SK-N-SH treated with all-trans-retinoic acid at 6 μM for 48 hours (cell line): ENCODE results near the gene ZNF280C.

Experiments used
- ATAC-seq: fragments of 200-7000 bp; cut with Tn5 transposase; 3 replicates; pipeline ENCODE4 v1.9.1; 2020; ENCODE audit warnings: mild to moderate bottlenecking, moderate library complexity
- ARNTL ChIP-seq: fragments of 450-650 bp; formaldehyde crosslinking; IDR thresholded peaks from 2 replicates; pipeline ENCODE4 v1.5.0; 2020; ENCODE audit warnings: low read depth, mild to moderate bottlenecking, moderate library complexity, borderline replicate concordance
- BACH2 ChIP-seq: fragments of 250-450 bp; sonication (Bioruptor Pico); IDR thresholded peaks from 2 replicates; pipeline ENCODE4 v1.9.0; 2021; ENCODE audit warnings: mild to moderate bottlenecking, borderline replicate concordance
- CSDC2 ChIP-seq: fragments of 250-450 bp; sonication (Bioruptor Pico); IDR thresholded peaks from 2 replicates; pipeline ENCODE4 v1.5.0; 2020; ENCODE audit warnings: mild to moderate bottlenecking, moderate library complexity
- ESRRG ChIP-seq: fragments of 250-450 bp; sonication (Bioruptor Pico); IDR thresholded peaks from 2 replicates; pipeline ENCODE4 v1.6.1; 2021; ENCODE audit warnings: mild to moderate bottlenecking
- GLIS3 ChIP-seq: fragments of 250-450 bp; sonication (Bioruptor Pico); IDR thresholded peaks from 2 replicates; pipeline ENCODE4 v1.5.0; 2020; ENCODE audit warnings: mild to moderate bottlenecking, moderate library complexity
- ISL1 ChIP-seq: fragments of 250-450 bp; sonication (Bioruptor Pico); IDR thresholded peaks from 2 replicates; pipeline ENCODE4 v2.1.2; 2022; ENCODE audit warnings: mild to moderate bottlenecking, moderate library complexity
- OSR1 ChIP-seq: fragments of 250-450 bp; sonication (Bioruptor Pico); IDR thresholded peaks from 2 replicates; pipeline ENCODE4 v1.8.0; 2022; ENCODE audit warnings: moderate library complexity, mild to moderate bottlenecking, inconsistent platforms
- PPARA ChIP-seq: fragments of 250-450 bp; sonication (Bioruptor Pico); IDR thresholded peaks from 2 replicates; pipeline ENCODE4 v1.5.0; 2020; ENCODE audit warnings: mild to moderate bottlenecking, borderline replicate concordance
- RARB ChIP-seq: fragments of 250-450 bp; sonication (Bioruptor Pico); IDR thresholded peaks from 2 replicates; pipeline ENCODE4 v1.8.0; 2021; ENCODE audit warnings: mild to moderate bottlenecking, moderate library complexity
- SNAI2 ChIP-seq: fragments of 250-450 bp; sonication (Bioruptor Pico); IDR thresholded peaks from 2 replicates; pipeline ENCODE4 v1.5.0; 2020; ENCODE audit warnings: mild to moderate bottlenecking, moderate library complexity
- TOX ChIP-seq: fragments of 250-450 bp; sonication (Bioruptor Pico); IDR thresholded peaks from 2 replicates; pipeline ENCODE4 v1.8.0; 2021; ENCODE audit warnings: mild to moderate bottlenecking, moderate library complexity, borderline replicate concordance
- ZC3H10 ChIP-seq: fragments of 250-450 bp; sonication (Bioruptor Pico); IDR thresholded peaks from 2 replicates; pipeline ENCODE4 v1.5.1; 2021; ENCODE audit warnings: mild to moderate bottlenecking, moderate library complexity
- ZFP30 ChIP-seq: fragments of 450-650 bp; formaldehyde crosslinking; IDR thresholded peaks from 2 replicates; pipeline ENCODE4 v1.5.0; 2022; ENCODE audit warnings: mild to moderate bottlenecking, moderate library complexity
- ZNF565 ChIP-seq: fragments of 450-650 bp; formaldehyde crosslinking; conservative IDR thresholded peaks from 2 replicates; pipeline ENCODE4 v1.5.0; 2020; ENCODE audit warnings: low read depth, mild to moderate bottlenecking, moderate library complexity
- ZNF70 ChIP-seq: fragments of 450-650 bp; formaldehyde crosslinking; IDR thresholded peaks from 2 replicates; pipeline ENCODE4 v1.5.0; 2020; ENCODE audit warnings: mild to moderate bottlenecking, moderate library complexity
- ZNF8 ChIP-seq: fragments of 450-650 bp; formaldehyde crosslinking; IDR thresholded peaks from 2 replicates; pipeline ENCODE4 v1.5.0; 2020; ENCODE audit warnings: mild to moderate bottlenecking, moderate library complexity
- TF ChIP-seq, protein P1 (sequence below): fragments of 250-450 bp; sonication (Bioruptor Pico); IDR thresholded peaks from 2 replicates; pipeline ENCODE4 v1.8.0; 2021; ENCODE audit warnings: low read depth, mild to moderate bottlenecking, moderate library complexity, borderline replicate concordance
- TF ChIP-seq, protein P2 (sequence below): fragments of 250-450 bp; sonication (Bioruptor Pico); IDR thresholded peaks from 2 replicates; pipeline ENCODE4 v1.5.1; 2021; ENCODE audit warnings: mild to moderate bottlenecking, moderate library complexity
- TF ChIP-seq, protein P3 (sequence below): fragments of 250-450 bp; sonication (Bioruptor Pico); IDR thresholded peaks from 2 replicates; pipeline ENCODE4 v1.5.1; 2020; ENCODE audit warnings: low read depth, mild to moderate bottlenecking, moderate library complexity
- TF ChIP-seq, protein P4 (sequence below): fragments of 250-450 bp; sonication (Bioruptor Pico); IDR thresholded peaks from 2 replicates; pipeline ENCODE4 v1.8.0; 2020; ENCODE audit warnings: mild to moderate bottlenecking, moderate library complexity, borderline replicate concordance
- TF ChIP-seq, protein P5 (sequence below): fragments of 250-450 bp; sonication (Bioruptor Pico); IDR thresholded peaks from 2 replicates; pipeline ENCODE4 v1.5.0; 2020; ENCODE audit warnings: mild to moderate bottlenecking, moderate library complexity

The ZNF280C gene

DNA sequence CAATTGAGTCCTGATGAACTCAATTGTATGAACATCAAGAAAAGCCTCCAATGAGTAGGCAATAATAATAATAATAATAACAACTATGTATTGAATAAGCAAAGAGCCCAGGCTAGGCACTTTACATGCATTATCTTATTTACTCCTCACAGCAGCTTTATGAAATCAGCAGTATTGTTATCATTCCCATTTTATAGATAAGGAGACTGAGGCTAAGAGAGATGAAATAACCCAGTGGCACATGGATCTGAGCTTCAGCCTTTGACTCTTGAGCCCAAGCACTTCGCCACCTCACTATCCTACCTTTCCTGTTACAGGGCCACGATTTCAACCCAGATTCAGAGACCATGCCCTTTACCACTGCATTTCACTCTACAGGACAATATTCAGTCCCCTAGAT is 93.8 kb downstream of the ZNF280C start:
- ATAC-seq: no peak
- TF ChIP-seq ESRRG (CRISPR knock-in tag) (no peak), ZNF8 (no peak), GLIS3 (CRISPR knock-in tag) (no peak), OSR1 (no peak), ZFP30 (CRISPR knock-in tag) (no peak), ZNF565 (CRISPR knock-in tag) (no peak), PPARA (CRISPR knock-in tag) (no peak), ZNF70 (no peak), ZC3H10 (no peak), SNAI2 (no peak)

DNA sequence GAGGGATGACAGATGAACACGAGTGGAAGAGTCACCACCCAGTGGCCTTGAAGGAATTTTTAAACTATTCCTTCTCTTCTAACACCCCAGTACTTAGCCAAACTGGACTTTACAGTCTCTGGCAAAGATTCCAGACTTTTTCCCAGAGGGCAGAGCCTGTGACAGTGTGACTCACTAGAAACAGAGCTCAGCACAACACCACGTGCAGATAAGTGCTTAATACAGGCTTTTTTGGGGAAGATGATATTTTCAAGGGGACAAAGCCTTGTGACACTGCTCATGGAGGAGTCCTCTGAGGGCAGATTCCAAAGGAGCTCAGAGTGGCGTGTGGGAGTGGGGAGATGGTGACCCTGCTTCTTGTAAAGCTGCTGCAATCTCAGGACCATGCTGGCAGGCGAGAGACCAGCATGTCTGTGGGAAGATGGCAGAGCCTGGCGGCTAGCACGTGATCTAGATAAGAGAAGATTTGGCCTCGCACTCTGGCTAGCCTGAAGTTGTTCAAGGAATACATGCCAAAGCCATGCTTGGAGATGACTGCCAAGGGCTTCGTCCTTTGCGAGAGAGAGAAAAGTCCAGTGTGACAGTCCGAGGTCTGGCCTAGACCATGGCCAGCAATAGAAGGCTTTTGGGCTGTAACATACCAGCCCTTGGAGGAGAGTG is 94.5 kb downstream of the ZNF280C start:
- TF ChIP-seq, protein P1, sequence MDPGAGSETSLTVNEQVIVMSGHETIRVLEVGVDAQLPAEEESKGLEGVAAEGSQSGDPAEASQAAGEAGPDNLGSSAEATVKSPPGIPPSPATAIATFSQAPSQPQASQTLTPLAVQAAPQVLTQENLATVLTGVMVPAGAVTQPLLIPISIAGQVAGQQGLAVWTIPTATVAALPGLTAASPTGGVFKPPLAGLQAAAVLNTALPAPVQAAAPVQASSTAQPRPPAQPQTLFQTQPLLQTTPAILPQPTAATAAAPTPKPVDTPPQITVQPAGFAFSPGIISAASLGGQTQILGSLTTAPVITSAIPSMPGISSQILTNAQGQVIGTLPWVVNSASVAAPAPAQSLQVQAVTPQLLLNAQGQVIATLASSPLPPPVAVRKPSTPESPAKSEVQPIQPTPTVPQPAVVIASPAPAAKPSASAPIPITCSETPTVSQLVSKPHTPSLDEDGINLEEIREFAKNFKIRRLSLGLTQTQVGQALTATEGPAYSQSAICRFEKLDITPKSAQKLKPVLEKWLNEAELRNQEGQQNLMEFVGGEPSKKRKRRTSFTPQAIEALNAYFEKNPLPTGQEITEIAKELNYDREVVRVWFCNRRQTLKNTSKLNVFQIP (CRISPR knock-in tag): no peak
- TF ChIP-seq GLIS3 (CRISPR knock-in tag) (no peak), ZNF8 (no peak), ZNF70 (no peak), TOX (CRISPR knock-in tag) (no peak), ARNTL (CRISPR knock-in tag) (no peak), ZC3H10 (no peak), OSR1 (no peak), ZNF565 (CRISPR knock-in tag) (no peak), CSDC2 (CRISPR knock-in tag) (no peak)
- TF ChIP-seq, protein P2, sequence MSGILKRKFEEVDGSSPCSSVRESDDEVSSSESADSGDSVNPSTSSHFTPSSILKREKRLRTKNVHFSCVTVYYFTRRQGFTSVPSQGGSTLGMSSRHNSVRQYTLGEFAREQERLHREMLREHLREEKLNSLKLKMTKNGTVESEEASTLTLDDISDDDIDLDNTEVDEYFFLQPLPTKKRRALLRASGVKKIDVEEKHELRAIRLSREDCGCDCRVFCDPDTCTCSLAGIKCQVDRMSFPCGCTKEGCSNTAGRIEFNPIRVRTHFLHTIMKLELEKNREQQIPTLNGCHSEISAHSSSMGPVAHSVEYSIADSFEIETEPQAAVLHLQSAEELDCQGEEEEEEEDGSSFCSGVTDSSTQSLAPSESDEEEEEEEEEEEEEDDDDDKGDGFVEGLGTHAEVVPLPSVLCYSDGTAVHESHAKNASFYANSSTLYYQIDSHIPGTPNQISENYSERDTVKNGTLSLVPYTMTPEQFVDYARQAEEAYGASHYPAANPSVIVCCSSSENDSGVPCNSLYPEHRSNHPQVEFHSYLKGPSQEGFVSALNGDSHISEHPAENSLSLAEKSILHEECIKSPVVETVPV (CRISPR knock-in tag): no peak
- TF ChIP-seq, protein P3, sequence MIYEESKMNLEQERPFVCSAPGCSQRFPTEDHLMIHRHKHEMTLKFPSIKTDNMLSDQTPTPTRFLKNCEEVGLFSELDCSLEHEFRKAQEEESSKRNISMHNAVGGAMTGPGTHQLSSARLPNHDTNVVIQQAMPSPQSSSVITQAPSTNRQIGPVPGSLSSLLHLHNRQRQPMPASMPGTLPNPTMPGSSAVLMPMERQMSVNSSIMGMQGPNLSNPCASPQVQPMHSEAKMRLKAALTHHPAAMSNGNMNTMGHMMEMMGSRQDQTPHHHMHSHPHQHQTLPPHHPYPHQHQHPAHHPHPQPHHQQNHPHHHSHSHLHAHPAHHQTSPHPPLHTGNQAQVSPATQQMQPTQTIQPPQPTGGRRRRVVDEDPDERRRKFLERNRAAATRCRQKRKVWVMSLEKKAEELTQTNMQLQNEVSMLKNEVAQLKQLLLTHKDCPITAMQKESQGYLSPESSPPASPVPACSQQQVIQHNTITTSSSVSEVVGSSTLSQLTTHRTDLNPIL (CRISPR knock-in tag): no peak
- TF ChIP-seq, protein P4, sequence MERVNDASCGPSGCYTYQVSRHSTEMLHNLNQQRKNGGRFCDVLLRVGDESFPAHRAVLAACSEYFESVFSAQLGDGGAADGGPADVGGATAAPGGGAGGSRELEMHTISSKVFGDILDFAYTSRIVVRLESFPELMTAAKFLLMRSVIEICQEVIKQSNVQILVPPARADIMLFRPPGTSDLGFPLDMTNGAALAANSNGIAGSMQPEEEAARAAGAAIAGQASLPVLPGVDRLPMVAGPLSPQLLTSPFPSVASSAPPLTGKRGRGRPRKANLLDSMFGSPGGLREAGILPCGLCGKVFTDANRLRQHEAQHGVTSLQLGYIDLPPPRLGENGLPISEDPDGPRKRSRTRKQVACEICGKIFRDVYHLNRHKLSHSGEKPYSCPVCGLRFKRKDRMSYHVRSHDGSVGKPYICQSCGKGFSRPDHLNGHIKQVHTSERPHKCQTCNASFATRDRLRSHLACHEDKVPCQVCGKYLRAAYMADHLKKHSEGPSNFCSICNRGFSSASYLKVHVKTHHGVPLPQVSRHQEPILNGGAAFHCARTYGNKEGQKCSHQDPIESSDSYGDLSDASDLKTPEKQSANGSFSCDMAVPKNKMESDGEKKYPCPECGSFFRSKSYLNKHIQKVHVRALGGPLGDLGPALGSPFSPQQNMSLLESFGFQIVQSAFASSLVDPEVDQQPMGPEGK (CRISPR knock-in tag): no peak

DNA sequence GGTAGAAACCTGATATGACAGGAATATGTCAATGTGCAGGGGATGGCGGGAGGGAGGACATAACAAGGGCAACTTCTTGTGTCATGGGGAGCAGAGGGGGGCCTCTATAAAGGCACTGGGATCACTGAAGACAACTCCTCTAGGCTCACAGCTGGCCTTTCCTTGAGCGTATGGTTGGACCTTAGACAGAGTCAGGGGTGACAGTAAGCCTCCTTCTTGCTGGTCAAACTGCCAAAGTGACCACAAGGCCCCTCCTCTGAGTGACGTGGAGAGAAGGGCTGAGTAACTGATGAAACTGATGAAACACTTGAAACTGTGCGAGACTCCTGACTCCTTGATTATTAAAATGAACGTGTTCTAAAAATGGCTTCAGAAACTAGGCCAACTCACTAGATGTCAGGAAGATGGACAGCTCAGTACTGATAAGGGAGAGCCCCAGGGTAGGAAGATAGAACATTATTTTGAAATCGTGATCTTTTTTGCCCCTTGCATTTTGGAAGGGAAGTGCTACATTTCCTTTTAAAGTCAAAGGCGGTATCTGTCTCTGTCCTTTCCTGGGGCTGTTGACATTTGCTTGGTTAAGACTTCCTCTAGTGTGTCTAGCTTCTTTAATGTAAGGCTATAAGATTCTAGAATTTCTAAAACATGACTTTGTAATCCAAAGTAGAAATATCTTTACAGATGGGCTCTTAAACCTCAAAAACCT is 95.4 kb downstream of the ZNF280C start:
- no peak for ATAC-seq
- no peak for TF ChIP-seq ARNTL (CRISPR knock-in tag)
- TF ChIP-seq, protein P4 (CRISPR knock-in tag): no peak
- TF ChIP-seq BACH2 (CRISPR knock-in tag): no peak
- TF ChIP-seq OSR1: no peak
- TF ChIP-seq ZC3H10: no peak
- no peak for TF ChIP-seq CSDC2 (CRISPR knock-in tag)
- no peak for TF ChIP-seq ISL1 (CRISPR knock-in tag)
- TF ChIP-seq RARB: no peak
- TF ChIP-seq PPARA (CRISPR knock-in tag): no peak
- TF ChIP-seq ZNF565 (CRISPR knock-in tag): no peak
- no peak for TF ChIP-seq SNAI2
- no peak for TF ChIP-seq ZNF8
- no peak for TF ChIP-seq ZNF70
- TF ChIP-seq, protein P5, sequence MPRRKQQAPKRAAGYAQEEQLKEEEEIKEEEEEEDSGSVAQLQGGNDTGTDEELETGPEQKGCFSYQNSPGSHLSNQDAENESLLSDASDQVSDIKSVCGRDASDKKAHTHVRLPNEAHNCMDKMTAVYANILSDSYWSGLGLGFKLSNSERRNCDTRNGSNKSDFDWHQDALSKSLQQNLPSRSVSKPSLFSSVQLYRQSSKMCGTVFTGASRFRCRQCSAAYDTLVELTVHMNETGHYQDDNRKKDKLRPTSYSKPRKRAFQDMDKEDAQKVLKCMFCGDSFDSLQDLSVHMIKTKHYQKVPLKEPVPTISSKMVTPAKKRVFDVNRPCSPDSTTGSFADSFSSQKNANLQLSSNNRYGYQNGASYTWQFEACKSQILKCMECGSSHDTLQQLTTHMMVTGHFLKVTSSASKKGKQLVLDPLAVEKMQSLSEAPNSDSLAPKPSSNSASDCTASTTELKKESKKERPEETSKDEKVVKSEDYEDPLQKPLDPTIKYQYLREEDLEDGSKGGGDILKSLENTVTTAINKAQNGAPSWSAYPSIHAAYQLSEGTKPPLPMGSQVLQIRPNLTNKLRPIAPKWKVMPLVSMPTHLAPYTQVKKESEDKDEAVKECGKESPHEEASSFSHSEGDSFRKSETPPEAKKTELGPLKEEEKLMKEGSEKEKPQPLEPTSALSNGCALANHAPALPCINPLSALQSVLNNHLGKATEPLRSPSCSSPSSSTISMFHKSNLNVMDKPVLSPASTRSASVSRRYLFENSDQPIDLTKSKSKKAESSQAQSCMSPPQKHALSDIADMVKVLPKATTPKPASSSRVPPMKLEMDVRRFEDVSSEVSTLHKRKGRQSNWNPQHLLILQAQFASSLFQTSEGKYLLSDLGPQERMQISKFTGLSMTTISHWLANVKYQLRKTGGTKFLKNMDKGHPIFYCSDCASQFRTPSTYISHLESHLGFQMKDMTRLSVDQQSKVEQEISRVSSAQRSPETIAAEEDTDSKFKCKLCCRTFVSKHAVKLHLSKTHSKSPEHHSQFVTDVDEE: no peak

More for the DNA sequence above, 94.5 kb downstream of the ZNF280C start:
- ATAC-seq: peak; percentile 27
